Ramos (cell line): ENCODE results near the gene KCNMB2.

Experiments
- in situ Hi-C: fragments of 300-500 bp; cut with MboI; formaldehyde crosslinking; loops from one replicate; pipeline ENCODE4 v1.14.3; 2022; ENCODE audit warnings: low sequenced_read_pairs; ENCODE audit not compliant: unreplicated experiment

KCNMB2 gene

GRCh38 chr3:178684881-178685590, 148.8 kb downstream of the KCNMB2 start:
- in situ Hi-C loops: no loop called here

GRCh38 chr3:178685591-178685906, 149.3 kb downstream of the KCNMB2 start:
- in situ Hi-C loops: no loop called here

- in situ Hi-C loops: no loop called here
Measured at GRCh38 chr3:178686826-178687225, 150.6 kb downstream of the KCNMB2 start.

- in situ Hi-C loops: no loop called here
Measured at GRCh38 chr3:178690571-178690970, 154.3 kb downstream of the KCNMB2 start.

- in situ Hi-C loops: no loop called here
Measured at GRCh38 chr3:178699364-178699763, 163.1 kb downstream of the KCNMB2 start.

- in situ Hi-C loops: no loop called here
Measured at GRCh38 chr3:178699810-178700209, 163.6 kb downstream of the KCNMB2 start.

- in situ Hi-C loops: no loop called here
Measured at GRCh38 chr3:178703268-178703975, 167.2 kb downstream of the KCNMB2 start.

- in situ Hi-C loops: no loop called here
Measured at GRCh38 chr3:178705925-178706324, 169.7 kb downstream of the KCNMB2 start.

GRCh38 chr3:178706411-178706810, 170.2 kb downstream of the KCNMB2 start:
- in situ Hi-C loops: no loop called here

- in situ Hi-C loops: no loop called here
Measured at GRCh38 chr3:178707311-178708031, 171.2 kb downstream of the KCNMB2 start.

- in situ Hi-C loops: no loop called here
Measured at GRCh38 chr3:178709051-178709450, 172.8 kb downstream of the KCNMB2 start.

GRCh38 chr3:178711753-178712152, 175.5 kb downstream of the KCNMB2 start:
- in situ Hi-C loops: no loop called here

- in situ Hi-C loops: no loop called here
Measured at GRCh38 chr3:178712247-178712646, 176.0 kb downstream of the KCNMB2 start.

GRCh38 chr3:178714925-178715832, 178.9 kb downstream of the KCNMB2 start:
- in situ Hi-C loops: no loop called here

GRCh38 chr3:178718995-178719635, 182.9 kb downstream of the KCNMB2 start:
- in situ Hi-C loops: no loop called here

- in situ Hi-C loops: no loop called here
Measured at GRCh38 chr3:178732824-178733223, 196.6 kb downstream of the KCNMB2 start.

GRCh38 chr3:178735032-178735674, 198.9 kb downstream of the KCNMB2 start:
- in situ Hi-C loops: no loop called here

GRCh38 chr3:178736300-178736699, 200.1 kb downstream of the KCNMB2 start:
- in situ Hi-C loops: no loop called here

- in situ Hi-C loops: no loop called here
Measured at GRCh38 chr3:178739720-178740119, 203.5 kb downstream of the KCNMB2 start.
